Caco-2 (cell line): ENCODE measurements around the gene PTPRN2. TPM values are rescaled to one million over a fixed set of nuclear protein-coding genes. Genes with fewer than 3 reads are reported as not detected.

Source experiments
- BruUV-seq: library from RNA; stranded (reverse); fragments of 400-500 nt; replicated peaks from 2 replicates; lab custom pipeline; 2021; lab: Mats Ljungman, UMichigan
- CTCF ChIA-PET: fragments of 300-600 bp; sonication (Branson Sonifier 250); formaldehyde crosslinking; loops from one replicate; lab custom pipeline; 2022; ENCODE audit warnings: antibody characterized with exemption; lab: Charles Lee
- POLR2A ChIA-PET: fragments of 300-600 bp; sonication (Branson Sonifier 250); formaldehyde crosslinking; loops from one replicate; lab custom pipeline; 2022; ENCODE audit warnings: antibody characterized with exemption; lab: Charles Lee
- DNase-seq, 2 experiments: peaks; one replicate each; pipeline versions ENCODE4 v3.0.0 to v3.0.0-alpha.2; 2020 to 2022
- H3K27me3 ChIP-seq: replicated peaks from 2 replicates; pipeline ENCODE4 v1.6.0; 2011; ENCODE audit warnings: low read length; ENCODE audit not compliant: control insufficient read depth, insufficient read depth
- H3K36me3 ChIP-seq: 2 replicates; pipeline ENCODE4 v1.5.1; 2011; ENCODE audit warnings: low read length; ENCODE audit not compliant: control insufficient read depth, insufficient read depth
- H3K4me1 ChIP-seq: fragments of 250-450 bp; sonication (Bioruptor Pico); 2 replicates; pipeline ENCODE4 v1.5.1; 2020; ENCODE audit warnings: mild to moderate bottlenecking
- H3K4me3 ChIP-seq: 2 replicates; pipeline ENCODE4 v1.5.1; 2011; ENCODE audit warnings: low read depth, mild to moderate bottlenecking, control low read depth, low read length
- H3K9me3 ChIP-seq: fragments of 250-450 bp; sonication (Bioruptor Pico); 2 replicates; pipeline ENCODE4 v1.5.1; 2020; ENCODE audit warnings: mild to moderate bottlenecking, moderate library complexity
- H3K27ac Mint-ChIP-seq: one replicate; pipeline ENCODE4 v1.8.0; 2022; ENCODE audit warnings: mixed read lengths; ENCODE audit not compliant: unreplicated experiment
- H3K27me3 Mint-ChIP-seq: one replicate; pipeline ENCODE4 v1.8.0; 2022; ENCODE audit warnings: mixed read lengths; ENCODE audit not compliant: insufficient read depth, unreplicated experiment
- H3K36me3 Mint-ChIP-seq: one replicate; pipeline ENCODE4 v1.8.0; 2022; ENCODE audit warnings: mild to moderate bottlenecking, mixed read lengths; ENCODE audit not compliant: insufficient read depth, unreplicated experiment
- H3K4me1 Mint-ChIP-seq: one replicate; pipeline ENCODE4 v1.8.0; 2022; ENCODE audit warnings: low read depth, mixed read lengths; ENCODE audit not compliant: unreplicated experiment
- H3K4me3 Mint-ChIP-seq: one replicate; pipeline ENCODE4 v1.8.0; 2022; ENCODE audit warnings: mild to moderate bottlenecking, moderate library complexity, mixed read lengths; ENCODE audit not compliant: unreplicated experiment
- H3K9me3 Mint-ChIP-seq: one replicate; pipeline ENCODE4 v1.8.0; 2022; ENCODE audit warnings: mixed read lengths; ENCODE audit not compliant: unreplicated experiment
- CTCF ChIP-seq, 2 experiments: fragments of 200-600 bp in 1 of 2; IDR thresholded peaks; 1 replicate in 1 of 2; 2 replicates in 1 of 2; pipeline versions ENCODE4 v1.5.1 to v1.8.0; 2011 to 2022; ENCODE audit warnings: antibody characterized with exemption in 1 of 2, control low read depth in 1 of 2, inconsistent platforms in 1 of 2, low read depth in 1 of 2, low read length in 1 of 2, mild to moderate bottlenecking in 1 of 2, moderate library complexity in 1 of 2; ENCODE audit not compliant: insufficient read depth in 1 of 2, severe bottlenecking in 1 of 2, unreplicated experiment in 1 of 2
- intact Hi-C: fragments of 100-400 bp; cut with micrococcal nuclease; formaldehyde crosslinking; loops from one replicate; pipeline ENCODE4 v1.10.0; 2022; ENCODE audit not compliant: unreplicated experiment
- total RNA-seq: library from RNA; stranded (reverse); gene quantifications from 2 replicates; pipeline ENCODE4 v1.2.3, GENCODE V29; 2022

The PTPRN2 gene
- total RNA-seq, 1 experiment from 2014 or later = 1.4 TPM

- BruUV-seq = no TSS peak
- POLR2A ChIA-PET = no interaction called here
- Histone ChIP-seq H3K4me3 (no peak overlapping the region), H3K4me1 (no peaks in the 10 kb centered on the region), H3K36me3 (no peaks in the 10 kb centered on the region), H3K9me3 (no peaks in the 10 kb centered on the region), H3K27me3 (no peaks in the 10 kb centered on the region)
- intact Hi-C loops = no loop called here
- H3K27ac Mint-ChIP-seq = no peak overlapping the region
- no peak for DNase-seq
- H3K27me3 Mint-ChIP-seq = no peaks in the 10 kb centered on the region
- H3K36me3 Mint-ChIP-seq = no peaks in the 10 kb centered on the region
- TF ChIP-seq CTCF (IDR thresholded peaks at IDR 0.05; ENCODE audit: insufficient read depth in 1 of 2, low read depth in 1 of 2, low read length in 1 of 2, severe bottlenecking in 1 of 2, unreplicated experiment in 1 of 2) = no peak
- no peak overlapping the region for H3K4me3 Mint-ChIP-seq
- no peaks in the 10 kb centered on the region for H3K9me3 Mint-ChIP-seq
- H3K4me1 Mint-ChIP-seq = no peaks in the 10 kb centered on the region
- CTCF ChIA-PET = no interaction called here
Measured at GRCh38 chr7:158388072-158388471, 199.6 kb downstream of the PTPRN2 start.

- ChIA-PET POLR2A (no interaction called here), CTCF (no interaction called here)
- Mint-ChIP-seq H3K9me3 (no peaks in the 10 kb centered on the region), H3K4me3 (no peak overlapping the region), H3K4me1 (no peaks in the 10 kb centered on the region), H3K27ac (no peak overlapping the region), H3K36me3 (no peaks in the 10 kb centered on the region), H3K27me3 (no peaks in the 10 kb centered on the region)
- H3K36me3 ChIP-seq = no peaks in the 10 kb centered on the region
- H3K4me1 ChIP-seq = no peaks in the 10 kb centered on the region
- H3K9me3 ChIP-seq = no peaks in the 10 kb centered on the region
- no peak for DNase-seq
- no peak for TF ChIP-seq CTCF (IDR thresholded peaks at IDR 0.05; ENCODE audit: insufficient read depth in 1 of 2, low read depth in 1 of 2, low read length in 1 of 2, severe bottlenecking in 1 of 2, unreplicated experiment in 1 of 2)
- no TSS peak for BruUV-seq
- intact Hi-C loops = no loop called here
- no peaks in the 10 kb centered on the region for H3K27me3 ChIP-seq
- H3K4me3 ChIP-seq = no peak overlapping the region
Measured at GRCh38 chr7:158387546-158387891, 200.1 kb downstream of the PTPRN2 start.

GRCh38 chr7:158386866-158387545 is 200.6 kb downstream of the PTPRN2 start:
- no peaks in the 10 kb centered on the region for H3K27me3 ChIP-seq
- intact Hi-C loops = no loop called here
- no peak overlapping the region for H3K27ac Mint-ChIP-seq
- H3K36me3 ChIP-seq = no peaks in the 10 kb centered on the region
- no peak overlapping the region for H3K4me3 ChIP-seq
- no peak for TF ChIP-seq CTCF (IDR thresholded peaks at IDR 0.05; ENCODE audit: insufficient read depth in 1 of 2, low read depth in 1 of 2, low read length in 1 of 2, severe bottlenecking in 1 of 2, unreplicated experiment in 1 of 2)
- no peaks in the 10 kb centered on the region for H3K4me1 Mint-ChIP-seq
- H3K9me3 Mint-ChIP-seq = no peaks in the 10 kb centered on the region
- BruUV-seq = no TSS peak
- no peaks in the 10 kb centered on the region for H3K27me3 Mint-ChIP-seq
- POLR2A ChIA-PET = no interaction called here
- DNase-seq = no peak
- no peaks in the 10 kb centered on the region for H3K9me3 ChIP-seq
- no peaks in the 10 kb centered on the region for H3K4me1 ChIP-seq
- H3K36me3 Mint-ChIP-seq = no peaks in the 10 kb centered on the region
- CTCF ChIA-PET = interaction anchor here (0.7 kb wide), 1 partner anchor 186 kb away, joined by 5 read pairs; no protein-coding TSS in a partner anchor
- no peak overlapping the region for H3K4me3 Mint-ChIP-seq
